Subcutaneous adipose tissue (tissue), 4 donors: Measurements from ENCODE around the gene STATH. TPM values are rescaled to one million over a fixed set of nuclear protein-coding genes. Genes with fewer than 3 reads are reported as not detected.

Experiments
- CTCF ChIP-seq: fragments of 450-650 bp; IDR thresholded peaks from one replicate; pipeline ENCODE4 v1.5.1; 2016; ENCODE audit warnings: low read depth, mild to moderate bottlenecking, control low read depth, antibody characterized with exemption, moderate library complexity
- total RNA-seq, 4 donors: library from RNA; depleted of rRNA; stranded (reverse); fragments of >200 nt; gene quantifications; one replicate each; pipeline ENCODE4 v1.1.0, GENCODE V29; 2016

STATH gene
- total RNA-seq: not detected

- no peak for TF ChIP-seq CTCF
These were observed at the start of gene STATH for GRCh38 chr4:69995526-69996016. STATH (plus strand) TSS chr4:69995966; CDS start chr4:69998438, 2,472 bp downstream.

- TF ChIP-seq CTCF: no peak
These were observed 44.2 kb upstream of the STATH start for GRCh38 chr4:69951602-69952001.

GRCh38 chr4:69957209-69957608 lies 38.6 kb upstream of the STATH start:
- no peak for TF ChIP-seq CTCF

- TF ChIP-seq CTCF: no peak
These were observed 30.1 kb upstream of the STATH start, which contains the start of gene CSN2 for GRCh38 chr4:69965628-69966027. CSN2 (minus strand) TSS chr4:69965728; CDS start chr4:69960995, 4,733 bp downstream.

- TF ChIP-seq CTCF: no peak
These were observed 25.7 kb upstream of the STATH start for GRCh38 chr4:69970071-69970470.

GRCh38 chr4:69974631-69975030 lies 21.1 kb upstream of the STATH start:
- TF ChIP-seq CTCF: no peak

- TF ChIP-seq CTCF: no peak
These were observed 18.2 kb upstream of the STATH start for GRCh38 chr4:69977582-69977981.
